ENCODE data around the gene UGT1A7. TPM values are rescaled to one million over a fixed set of nuclear protein-coding genes. Genes with fewer than 3 reads are reported as not detected.

UGT1A7 gene
- not detected in 2 replicates for total RNA-seq

DNA sequence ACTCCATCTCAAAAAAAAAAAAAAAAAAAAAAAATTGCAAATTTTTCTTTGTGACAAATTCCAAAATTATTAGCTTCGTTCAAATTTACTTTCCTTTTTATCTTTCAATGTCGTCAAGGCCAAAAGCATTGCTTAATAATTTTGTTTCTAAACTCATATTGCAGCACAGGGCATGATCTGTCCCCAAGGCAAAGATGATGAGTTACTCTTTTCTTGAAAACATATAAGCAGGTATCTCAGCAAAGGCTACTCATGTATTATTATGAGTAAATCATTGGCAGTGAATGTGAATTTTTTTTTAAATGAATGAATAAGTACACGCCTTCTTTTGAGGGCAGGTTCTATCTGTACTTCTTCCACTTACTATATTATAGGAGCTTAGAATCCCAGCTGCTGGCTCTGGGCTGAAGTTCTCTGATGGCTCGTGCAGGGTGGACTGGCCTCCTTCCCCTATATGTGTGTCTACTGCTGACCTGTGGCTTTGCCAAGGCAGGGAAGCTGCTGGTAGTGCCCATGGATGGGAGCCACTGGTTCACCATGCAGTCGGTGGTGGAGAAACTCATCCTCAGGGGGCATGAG is at the start of gene UGT1A7:
UGT1A7 (plus strand) TSS at position 381 of the 579 bp plus-strand sequence; CDS start at position 418, 37 bp downstream.

DNA sequence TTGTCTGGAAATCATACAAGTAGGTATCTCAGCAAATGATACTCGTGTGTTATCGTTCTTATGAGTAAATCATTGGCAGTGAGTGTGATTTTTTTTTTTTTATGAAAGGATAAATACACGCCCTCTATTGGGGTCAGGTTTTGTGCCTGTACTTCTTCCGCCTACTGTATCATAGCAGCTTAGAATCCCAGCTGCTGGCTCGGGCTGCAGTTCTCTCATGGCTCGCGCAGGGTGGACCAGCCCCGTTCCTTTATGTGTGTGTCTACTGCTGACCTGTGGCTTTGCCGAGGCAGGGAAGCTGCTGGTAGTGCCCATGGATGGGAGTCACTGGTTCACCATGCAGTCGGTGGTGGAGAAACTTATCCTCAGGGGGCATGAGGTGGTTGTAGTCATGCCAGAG is 45.4 kb upstream of the UGT1A7 start, which contains the start of gene UGT1A10:
UGT1A10 (plus strand) TSS at position 143 of the 400 bp plus-strand sequence; CDS start at position 218, 75 bp downstream.

GRCh38 chr2:233671290-233672161 is 10.2 kb upstream of the UGT1A7 start, which contains the start of gene UGT1A9:
Gene UGT1A9 (plus strand): TSS chr2:233671898. CDS start chr2:233671935, 37 bp downstream.

GRCh38 chr2:233692648-233693047 is 10.9 kb downstream of the UGT1A7 start, which contains the start of gene UGT1A6:
Gene UGT1A6 (plus strand): TSS chr2:233692890. CDS start chr2:233693005, 115 bp downstream.

GRCh38 chr2:233712611-233713261 is 31.0 kb downstream of the UGT1A7 start, which contains the start of gene UGT1A5:
Gene UGT1A5 (plus strand): TSS chr2:233712907. CDS start chr2:233712992, 85 bp downstream.

DNA sequence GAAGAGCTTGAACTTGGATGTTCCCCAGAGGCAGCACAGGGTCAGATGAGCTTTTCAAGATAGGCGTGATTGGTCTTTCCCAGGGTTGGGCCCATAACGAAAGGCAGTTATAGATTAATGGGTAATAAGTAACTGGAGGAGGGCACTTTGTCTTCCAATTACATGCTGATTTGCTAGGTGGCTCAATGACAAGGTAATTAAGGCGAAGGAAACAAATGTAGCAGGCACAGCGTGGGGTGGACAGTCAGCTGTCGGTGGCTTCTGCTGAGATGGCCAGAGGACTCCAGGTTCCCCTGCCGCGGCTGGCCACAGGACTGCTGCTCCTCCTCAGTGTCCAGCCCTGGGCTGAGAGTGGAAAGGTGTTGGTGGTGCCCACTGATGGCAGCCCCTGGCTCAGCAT is 36.9 kb downstream of the UGT1A7 start, which contains the start of gene UGT1A4:
UGT1A4 (plus strand) TSS at position 185 of the 400 bp plus-strand sequence; CDS start at position 270, 85 bp downstream.

DNA sequence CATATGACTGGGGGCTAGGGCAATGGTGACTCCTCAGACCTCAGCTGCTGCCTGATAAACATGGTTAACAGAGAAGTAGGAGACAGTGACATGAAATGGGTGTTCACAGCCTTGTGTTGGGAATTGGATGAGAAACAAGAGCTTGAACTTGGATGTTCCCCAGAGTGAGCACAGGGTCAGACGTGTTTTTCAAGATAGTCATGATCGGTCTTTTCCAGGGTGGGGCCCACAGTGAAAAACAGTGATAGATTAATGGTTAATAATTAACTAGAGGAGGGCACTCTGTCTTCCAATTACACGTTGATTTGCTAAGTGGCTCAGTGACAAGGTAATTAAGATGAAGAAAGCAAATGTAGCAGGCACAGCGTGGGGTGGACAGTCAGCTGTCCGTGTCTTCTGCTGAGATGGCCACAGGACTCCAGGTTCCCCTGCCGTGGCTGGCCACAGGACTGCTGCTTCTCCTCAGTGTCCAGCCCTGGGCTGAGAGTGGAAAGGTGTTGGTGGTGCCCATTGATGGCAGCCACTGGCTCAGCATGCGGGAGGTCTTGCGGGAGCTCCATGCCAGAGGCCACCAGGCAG is 47.1 kb downstream of the UGT1A7 start, which contains the start of gene UGT1A3:
UGT1A3 (plus strand) TSS at position 320 of the 579 bp plus-strand sequence; CDS start at position 405, 85 bp downstream.

GRCh38 chr2:233760043-233760442 is 78.3 kb downstream of the UGT1A7 start, which contains the start of gene UGT1A1:
Gene UGT1A1 (plus strand): TSS chr2:233760270. CDS start chr2:233760288, 18 bp downstream.

GRCh38 chr2:233778030-233778429 is 96.3 kb downstream of the UGT1A7 start, which contains the start of gene MROH2A:
Gene MROH2A (plus strand): TSS chr2:233778330. CDS start chr2:233779359, 1,029 bp downstream.

Other genes starting within 250 kb of the UGT1A7 start
- gene USP40, start 115.1 kb upstream of the UGT1A7 start, total RNA-seq = 23.5 and 24.8 TPM in 2 replicates
- gene UGT1A8, start 64.3 kb upstream of the UGT1A7 start, total RNA-seq = not detected in 2 replicates
- not detected in 2 replicates for gene UGT1A10, start 45.5 kb upstream of the UGT1A7 start, total RNA-seq
- not detected in 2 replicates for gene UGT1A9, start 10.0 kb upstream of the UGT1A7 start, total RNA-seq
- gene UGT1A6, start 11.0 kb downstream of the UGT1A7 start, total RNA-seq = not detected in 2 replicates
- gene UGT1A5, start 31.0 kb downstream of the UGT1A7 start, total RNA-seq = not detected in 2 replicates
- gene UGT1A4, start 36.8 kb downstream of the UGT1A7 start, total RNA-seq = not detected in 2 replicates
- gene UGT1A3, start 47.1 kb downstream of the UGT1A7 start, total RNA-seq = not detected in 2 replicates
- gene UGT1A1, start 78.4 kb downstream of the UGT1A7 start, total RNA-seq = not detected in 2 replicates
- gene MROH2A, start 96.4 kb downstream of the UGT1A7 start, total RNA-seq = not detected in 2 replicates
- 14.7 and 25.5 TPM in 2 replicates for gene HJURP, start 172.6 kb downstream of the UGT1A7 start, total RNA-seq
- not detected in 2 replicates for gene TRPM8, start 235.5 kb downstream of the UGT1A7 start, total RNA-seq